ENCODE results near the gene RBPMS2.

Gene RBPMS2

DNA sequence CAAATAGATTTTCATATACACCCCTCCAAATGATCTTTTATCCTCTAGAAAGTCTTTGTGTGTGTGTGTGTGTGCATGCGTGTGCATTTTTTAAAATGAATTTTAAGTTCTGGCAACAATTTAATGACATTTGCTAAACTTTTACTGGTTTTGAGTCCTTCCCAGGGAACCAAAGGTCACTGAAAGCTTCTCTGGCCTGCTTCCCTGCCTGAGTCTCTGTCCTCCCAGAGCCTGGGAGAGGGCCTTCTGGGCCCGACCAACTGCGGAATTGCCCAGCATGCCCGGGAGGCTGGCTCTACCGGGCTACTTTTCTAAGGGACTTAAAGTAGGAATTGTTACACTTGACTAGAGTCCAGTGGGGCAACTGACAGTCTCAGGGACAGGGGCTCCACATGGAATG, 7.4 kb upstream of the RBPMS2 start:
- DNase-seq = no peak

DNA sequence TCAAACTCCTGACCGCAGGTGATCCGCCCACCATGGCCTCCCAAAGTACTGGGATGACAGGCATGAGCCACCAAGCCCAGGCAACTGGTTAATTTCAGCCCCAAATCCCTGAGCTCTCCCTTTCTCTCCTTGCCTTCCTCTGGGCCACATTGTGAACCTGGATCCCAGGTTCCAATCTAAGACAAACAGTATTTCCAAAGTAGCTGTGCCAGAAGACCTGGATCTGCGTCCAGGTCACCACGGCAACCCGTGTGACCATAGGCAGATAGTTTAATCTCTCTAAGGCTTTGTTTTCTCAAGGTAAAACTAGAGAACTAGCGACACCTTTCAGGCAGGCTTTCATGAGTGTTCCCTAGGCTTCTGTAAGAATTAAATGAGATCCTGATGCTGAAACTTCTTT, 5.9 kb upstream of the RBPMS2 start:
- no peak for DNase-seq

DNA sequence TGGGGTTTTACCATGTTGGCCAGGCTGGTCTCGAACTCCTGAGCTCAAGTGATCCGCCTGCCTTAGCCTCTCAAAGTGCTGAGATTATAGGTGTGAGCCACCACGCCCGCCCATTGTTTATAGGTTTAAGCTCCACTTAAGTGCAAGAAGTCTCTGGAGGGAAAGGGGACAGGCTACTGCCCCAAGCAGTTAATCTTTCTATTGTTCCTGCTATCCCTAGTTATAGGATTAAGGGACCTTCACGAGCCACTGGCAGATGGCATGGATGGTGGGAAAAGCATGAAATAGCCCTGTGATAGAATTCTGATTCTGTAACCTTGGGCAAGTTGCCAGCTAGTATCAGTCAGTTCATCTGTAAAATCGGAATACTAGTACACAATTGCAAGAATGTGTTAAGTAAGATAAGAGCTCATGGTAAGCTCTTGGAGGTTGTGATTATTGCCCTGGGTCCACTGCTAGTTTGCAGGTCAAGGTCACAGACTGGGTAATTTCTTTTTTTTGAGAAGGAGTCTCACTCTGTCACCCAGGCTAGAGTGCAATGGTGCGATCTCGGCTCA, 5.3 kb upstream of the RBPMS2 start:
- DNase-seq = no peak

DNA sequence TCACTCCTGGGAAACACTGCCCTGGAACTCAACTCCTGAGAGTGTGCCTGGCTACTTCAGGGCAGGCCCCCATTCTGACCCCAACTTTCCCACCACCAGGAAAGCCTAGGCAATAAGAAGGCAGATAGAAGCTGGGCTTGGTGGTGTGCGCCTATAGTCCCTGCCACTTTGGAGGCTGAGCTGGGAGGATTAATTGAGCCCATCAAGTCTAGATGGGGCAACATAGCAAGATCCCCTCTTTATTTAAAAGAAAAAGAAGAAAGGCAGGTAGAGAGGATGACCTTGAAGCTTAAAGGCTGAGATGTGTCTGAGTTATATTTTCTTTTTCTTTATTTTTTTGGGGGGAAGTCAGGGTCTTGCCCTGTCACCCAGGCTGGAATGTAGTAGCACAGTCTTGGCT, 4.2 kb upstream of the RBPMS2 start:
- no peak for DNase-seq

- no peak for DNase-seq
These were observed 3.6 kb upstream of the RBPMS2 start for GRCh38 chr15:64779024-64779423.

DNA sequence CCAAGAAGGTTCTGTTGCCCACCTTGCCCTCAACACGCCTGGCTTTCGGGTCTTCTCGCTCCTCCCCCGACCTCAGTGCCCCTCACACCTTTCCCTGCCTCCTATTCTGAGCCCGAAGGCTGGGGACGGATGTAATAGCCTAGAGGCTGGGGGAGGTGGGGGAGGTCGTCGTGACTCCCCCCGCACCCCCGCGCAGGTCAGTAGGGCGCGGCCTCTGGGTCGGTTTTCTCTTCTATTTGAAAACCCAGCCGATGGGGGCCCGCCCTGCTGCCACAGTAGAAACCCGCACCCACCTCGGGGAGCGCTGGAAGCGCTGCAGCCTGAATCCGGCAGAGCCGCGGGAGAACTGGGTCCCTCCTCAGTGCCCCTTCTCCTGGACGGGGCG, 1.0 kb upstream of the RBPMS2 start:
- no peak for DNase-seq

GRCh38 chr15:64774629-64775493, 528 bp downstream of the RBPMS2 start:
- no peak for DNase-seq

DNA sequence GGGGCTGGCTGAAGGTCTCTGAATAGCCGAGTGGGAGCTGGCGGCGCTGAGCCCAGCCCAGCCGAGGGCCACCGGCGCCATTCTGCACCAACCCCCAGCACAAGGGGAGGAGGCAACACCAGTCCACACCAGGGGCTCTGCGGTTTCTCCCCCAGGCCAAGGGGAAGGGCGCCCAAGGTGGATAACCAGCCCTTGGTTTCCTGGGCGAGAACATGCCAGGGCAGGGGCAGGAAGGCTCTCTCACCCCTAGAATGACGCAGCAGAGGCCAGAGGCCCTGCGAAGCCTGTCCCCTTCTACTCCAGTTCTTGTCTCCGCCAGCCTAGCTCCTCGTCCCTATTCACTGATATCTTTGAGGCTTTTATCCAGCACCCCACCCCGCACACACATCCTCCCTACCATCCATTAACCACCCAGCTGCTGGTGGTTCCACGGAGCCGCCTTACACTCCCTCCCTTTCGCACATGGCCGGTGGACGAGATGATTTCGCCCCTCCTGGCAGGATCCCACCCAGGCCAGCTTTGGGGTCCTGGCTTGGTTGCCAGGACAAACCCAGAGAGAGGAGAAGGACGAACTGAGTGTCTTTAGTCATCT, 1.3 kb downstream of the RBPMS2 start:
- no peak for DNase-seq

GRCh38 chr15:64773606-64774005, 1.8 kb downstream of the RBPMS2 start:
- DNase-seq = no peak

GRCh38 chr15:64772964-64773363, 2.4 kb downstream of the RBPMS2 start:
- DNase-seq = no peak

GRCh38 chr15:64772488-64772887, 2.9 kb downstream of the RBPMS2 start:
- DNase-seq = no peak

- no peak for DNase-seq
These were observed 4.8 kb downstream of the RBPMS2 start for GRCh38 chr15:64770626-64771025.

DNA sequence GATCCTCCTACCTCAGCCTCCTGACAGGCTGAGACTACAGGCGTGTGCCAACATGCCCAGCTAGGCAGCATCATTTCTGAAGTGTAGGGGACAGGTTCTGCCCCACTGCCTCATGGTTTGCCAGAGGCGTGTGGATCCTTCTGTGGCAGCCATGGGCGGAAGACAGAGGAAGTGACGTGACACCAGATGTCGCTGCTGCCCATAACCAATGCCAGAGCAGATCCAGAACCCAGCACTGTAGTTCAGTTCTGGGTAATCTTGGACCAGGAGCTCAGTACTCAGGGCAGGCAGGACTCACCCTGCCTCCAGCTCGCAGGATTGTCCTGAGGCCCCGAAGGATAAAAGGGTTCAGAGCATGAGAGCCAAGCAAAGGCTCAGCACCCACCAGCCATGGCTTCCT, 8.2 kb downstream of the RBPMS2 start:
- no peak for DNase-seq

GRCh38 chr15:64766058-64766457, 9.3 kb downstream of the RBPMS2 start:
- no peak for DNase-seq

- DNase-seq = no peak
These were observed 11.5 kb downstream of the RBPMS2 start for GRCh38 chr15:64763874-64764273.

DNA sequence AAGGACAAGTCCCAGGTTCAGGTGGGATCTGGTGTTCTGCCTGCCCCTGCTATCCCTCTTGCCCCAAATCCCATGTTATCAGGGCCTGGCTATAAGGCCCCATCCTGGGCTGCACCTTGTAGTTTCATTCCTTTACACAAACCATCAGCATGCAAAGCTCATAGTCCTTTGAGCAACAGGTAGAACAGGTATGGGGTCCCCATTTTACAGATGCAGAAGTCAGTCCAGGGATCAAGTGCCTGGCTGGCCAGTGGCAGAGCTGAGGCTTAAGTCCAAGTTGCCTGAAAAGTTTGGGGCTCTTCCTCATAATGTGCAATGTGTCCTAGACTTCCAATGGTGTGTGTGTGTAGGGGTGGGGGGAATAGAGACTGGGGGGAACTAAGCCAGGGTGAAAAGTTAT, 11.9 kb downstream of the RBPMS2 start:
- DNase-seq = no peak

DNA sequence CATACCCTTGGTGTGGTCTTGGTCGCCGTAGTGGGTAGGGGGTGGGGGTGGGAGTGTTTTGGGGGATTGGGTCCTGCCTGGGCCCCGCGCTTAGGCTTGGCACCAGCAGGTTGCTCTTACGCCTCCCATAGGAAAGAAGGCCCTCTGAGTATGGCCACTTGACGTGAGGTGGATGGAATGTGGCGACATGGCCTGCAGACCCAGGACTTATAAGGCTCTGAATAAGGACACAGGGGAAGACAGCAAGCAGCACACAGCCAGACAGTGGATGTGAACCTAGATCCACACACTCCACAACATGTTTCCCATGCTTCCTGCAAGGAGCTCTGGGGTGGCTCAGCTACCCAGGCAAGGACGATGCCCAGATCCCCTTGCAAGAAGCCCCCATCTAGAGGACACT, 12.4 kb downstream of the RBPMS2 start:
- no peak for DNase-seq

DNA sequence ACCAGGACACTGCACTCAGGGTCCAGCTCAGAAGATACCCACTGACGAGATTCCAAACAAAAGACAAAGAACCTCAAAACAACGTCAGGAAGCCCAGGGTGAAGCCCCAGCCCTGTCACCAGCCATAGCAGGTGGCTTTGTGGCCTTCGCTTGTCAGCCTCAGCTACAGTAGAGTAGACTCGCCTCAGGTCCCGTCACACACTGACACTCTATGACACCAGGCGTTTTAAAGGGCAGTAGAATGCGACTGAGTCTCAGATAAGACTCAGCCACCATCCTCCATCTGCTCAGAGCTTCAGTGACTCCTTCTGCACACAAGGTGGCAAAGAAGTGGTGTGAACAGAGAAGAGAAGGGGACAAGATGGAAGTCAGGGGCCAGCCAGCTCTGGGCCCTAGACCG, 12.8 kb downstream of the RBPMS2 start:
- no peak for DNase-seq

DNA sequence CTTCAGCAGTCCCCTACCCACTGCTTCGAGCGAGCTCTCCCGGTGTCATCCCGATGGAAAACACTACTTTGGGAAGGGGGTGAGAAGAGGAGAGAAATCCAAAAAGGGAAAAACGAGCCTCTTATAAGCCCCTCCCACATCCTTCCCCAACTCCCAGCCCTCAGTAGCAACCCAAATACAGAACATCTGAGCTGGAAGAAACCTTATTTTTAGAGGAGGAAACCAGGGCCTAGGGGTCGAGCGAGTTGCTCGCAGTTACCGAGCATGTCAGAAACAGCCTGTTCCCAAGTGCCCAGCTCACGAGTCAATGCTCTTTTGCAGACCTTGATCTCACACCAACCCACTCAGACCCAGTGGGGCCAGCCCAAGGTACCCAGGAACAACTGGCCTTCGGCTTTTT, 14.2 kb downstream of the RBPMS2 start:
- DNase-seq = no peak

- DNase-seq = no peak
These were observed 15.3 kb downstream of the RBPMS2 start for GRCh38 chr15:64760056-64760455.

GRCh38 chr15:64755427-64755940, 19.9 kb downstream of the RBPMS2 start:
- no peak for DNase-seq

DNA sequence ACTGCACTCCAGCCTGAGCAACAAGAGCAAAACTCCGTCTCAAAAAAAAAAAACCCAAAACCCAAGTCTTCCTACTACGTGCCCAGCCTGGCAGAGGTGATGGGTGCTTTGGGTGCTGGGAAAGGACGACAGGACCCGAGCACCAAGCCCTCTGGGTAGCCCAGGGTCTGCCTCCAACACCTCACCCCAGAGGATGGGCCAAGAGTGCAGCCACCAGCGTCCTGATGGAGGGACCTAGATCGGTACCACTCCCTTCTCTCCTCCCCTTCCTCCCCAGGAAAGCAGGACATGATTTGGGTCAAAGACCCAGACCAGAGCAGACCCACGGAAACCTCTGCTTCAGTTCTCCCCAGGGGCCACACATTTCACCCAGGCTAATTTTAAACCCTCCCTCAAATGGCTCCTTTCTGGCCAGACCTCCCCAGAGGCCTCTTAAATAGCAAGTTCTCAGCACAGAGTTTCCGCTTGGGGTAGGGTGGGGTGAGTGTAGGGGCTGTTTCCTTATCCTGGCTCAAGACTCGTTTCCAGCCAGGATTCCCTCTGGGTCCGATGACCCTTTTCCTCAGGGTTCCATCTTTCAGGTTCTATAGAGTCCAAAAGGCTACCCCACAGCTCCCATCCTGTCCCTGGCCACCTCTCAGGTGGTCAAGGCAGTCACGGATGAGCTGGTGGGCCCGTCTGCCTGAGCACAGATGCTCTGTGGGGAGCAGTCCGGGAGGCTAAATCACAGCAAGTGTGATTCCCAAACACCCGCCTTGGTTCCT, 20.5 kb downstream of the RBPMS2 start:
- DNase-seq = no peak

DNA sequence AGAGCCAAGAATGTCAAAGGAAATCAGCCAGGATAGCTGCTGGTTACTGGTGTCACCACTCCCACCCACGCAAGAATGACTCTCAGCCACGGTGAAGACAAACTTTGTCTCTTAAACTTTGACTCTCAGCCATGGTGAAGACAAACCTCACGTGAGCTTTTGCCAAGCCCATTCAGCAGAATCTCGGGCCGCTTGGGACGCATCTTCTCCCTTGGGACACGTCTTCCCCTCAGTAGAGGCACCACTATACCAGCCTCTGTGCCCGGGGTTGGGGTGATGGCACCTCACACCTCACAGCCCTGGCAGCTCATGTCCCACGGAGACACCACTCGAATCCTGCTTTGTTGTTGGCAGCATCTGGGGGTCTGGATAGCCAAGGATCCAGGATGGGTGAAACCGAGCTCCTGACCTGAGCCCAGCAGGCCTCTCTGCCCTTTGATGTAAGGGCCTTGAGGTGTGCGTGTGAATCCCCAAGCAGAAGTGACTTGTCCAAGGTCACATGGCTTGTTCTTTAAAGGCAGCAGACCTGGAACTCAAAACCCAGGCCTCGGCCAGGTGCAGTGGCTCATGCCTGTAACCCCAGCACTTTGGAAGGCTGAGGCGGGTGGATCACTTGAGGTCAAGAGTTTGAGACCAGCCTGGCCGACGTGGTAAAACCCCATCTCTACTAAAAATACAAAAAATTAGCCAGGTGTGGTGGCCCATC, 21.8 kb downstream of the RBPMS2 start:
- DNase-seq = no peak
